HEK293 (cell line): ENCODE data around the gene DAAM2.

Source experiments
- BCL11A ChIP-seq: fragments of 450-650 bp; formaldehyde crosslinking; IDR thresholded peaks from 2 replicates; pipeline ENCODE4 v1.5.1; 2016; ENCODE audit warnings: low read depth, missing biosample characterization, missing genetic modification characterization
- CTCF ChIP-seq: fragments of 450-650 bp; formaldehyde crosslinking; IDR thresholded peaks from 2 replicates; pipeline ENCODE4 v1.5.1; 2016; ENCODE audit warnings: missing biosample characterization, missing genetic modification characterization
- GLI4 ChIP-seq: fragments of 450-650 bp; formaldehyde crosslinking; IDR thresholded peaks from 2 replicates; pipeline ENCODE4 v1.5.1; 2016; ENCODE audit warnings: missing biosample characterization, missing genetic modification characterization
- KLF9 ChIP-seq: fragments of 450-650 bp; formaldehyde crosslinking; IDR thresholded peaks from 2 replicates; pipeline ENCODE4 v1.5.1; 2016; ENCODE audit warnings: missing biosample characterization, missing genetic modification characterization, low read depth
- ZBTB1 ChIP-seq: fragments of 450-650 bp; formaldehyde crosslinking; IDR thresholded peaks from 2 replicates; pipeline ENCODE4 v1.5.1; 2016; ENCODE audit warnings: missing biosample characterization, missing genetic modification characterization
- ZEB2 ChIP-seq: fragments of 450-650 bp; formaldehyde crosslinking; IDR thresholded peaks from 2 replicates; pipeline ENCODE4 v1.5.1; 2016; ENCODE audit warnings: missing biosample characterization, missing genetic modification characterization
- ZNF114 ChIP-seq: fragments of 450-650 bp; formaldehyde crosslinking; IDR thresholded peaks from 2 replicates; pipeline ENCODE4 v1.5.0; 2017; ENCODE audit warnings: missing biosample characterization, missing genetic modification characterization
- ZNF184 ChIP-seq: fragments of 450-650 bp; IDR thresholded peaks from 2 replicates; pipeline ENCODE4 v1.5.1; 2018; ENCODE audit warnings: missing biosample characterization, mild to moderate bottlenecking, missing genetic modification characterization
- ZNF324 ChIP-seq: fragments of 450-650 bp; formaldehyde crosslinking; IDR thresholded peaks from 2 replicates; pipeline ENCODE4 v1.5.1; 2016; ENCODE audit warnings: missing biosample characterization, missing genetic modification characterization
- ZNF335 ChIP-seq: fragments of 450-650 bp; formaldehyde crosslinking; conservative IDR thresholded peaks from 2 replicates; pipeline ENCODE4 v1.5.1; 2016; ENCODE audit warnings: missing biosample characterization, missing genetic modification characterization
- TF ChIP-seq, protein P1 (sequence below): fragments of 450-650 bp; formaldehyde crosslinking; IDR thresholded peaks from 2 replicates; pipeline ENCODE4 v1.5.1; 2016; ENCODE audit warnings: missing biosample characterization, missing genetic modification characterization

DNA sequence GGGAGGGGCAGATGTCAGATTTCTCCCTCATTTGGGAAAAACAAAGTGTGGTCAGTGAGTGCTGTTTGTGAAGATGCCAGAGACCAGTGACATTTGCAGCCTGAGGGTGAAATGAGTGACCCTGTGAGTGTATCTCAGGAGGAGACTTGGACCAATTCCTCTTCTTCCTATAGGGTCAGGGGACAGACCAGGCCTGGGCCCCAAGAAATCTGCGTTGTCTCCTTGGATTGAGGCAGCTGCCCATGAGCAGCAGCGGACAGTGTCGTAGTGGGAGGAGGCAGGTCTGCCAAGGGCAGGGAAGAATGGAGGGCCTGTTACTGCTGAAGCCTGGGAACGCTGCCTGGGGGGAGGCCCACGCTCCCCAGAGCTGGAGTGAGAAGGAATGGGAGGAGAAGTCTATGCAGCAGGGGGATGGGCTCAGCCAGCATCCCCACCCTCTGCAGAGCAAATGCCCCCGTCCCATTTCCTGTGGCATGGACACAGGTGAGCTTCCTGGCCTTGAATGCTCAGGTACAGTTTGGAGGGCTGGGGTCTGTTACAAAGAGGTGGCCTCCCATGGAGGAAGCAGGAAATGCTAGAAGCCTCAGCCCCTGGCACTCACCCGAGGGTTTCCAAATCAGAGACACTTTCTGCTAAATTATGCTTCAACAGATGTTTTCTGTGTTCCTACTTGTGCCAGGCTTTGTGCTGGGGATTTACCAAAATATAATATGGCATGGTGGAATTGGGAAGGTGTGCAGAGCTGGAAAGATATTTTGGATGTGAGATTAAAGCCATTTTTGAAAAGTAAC, 29.8 kb downstream of the DAAM2 start:
- TF ChIP-seq, protein P1, sequence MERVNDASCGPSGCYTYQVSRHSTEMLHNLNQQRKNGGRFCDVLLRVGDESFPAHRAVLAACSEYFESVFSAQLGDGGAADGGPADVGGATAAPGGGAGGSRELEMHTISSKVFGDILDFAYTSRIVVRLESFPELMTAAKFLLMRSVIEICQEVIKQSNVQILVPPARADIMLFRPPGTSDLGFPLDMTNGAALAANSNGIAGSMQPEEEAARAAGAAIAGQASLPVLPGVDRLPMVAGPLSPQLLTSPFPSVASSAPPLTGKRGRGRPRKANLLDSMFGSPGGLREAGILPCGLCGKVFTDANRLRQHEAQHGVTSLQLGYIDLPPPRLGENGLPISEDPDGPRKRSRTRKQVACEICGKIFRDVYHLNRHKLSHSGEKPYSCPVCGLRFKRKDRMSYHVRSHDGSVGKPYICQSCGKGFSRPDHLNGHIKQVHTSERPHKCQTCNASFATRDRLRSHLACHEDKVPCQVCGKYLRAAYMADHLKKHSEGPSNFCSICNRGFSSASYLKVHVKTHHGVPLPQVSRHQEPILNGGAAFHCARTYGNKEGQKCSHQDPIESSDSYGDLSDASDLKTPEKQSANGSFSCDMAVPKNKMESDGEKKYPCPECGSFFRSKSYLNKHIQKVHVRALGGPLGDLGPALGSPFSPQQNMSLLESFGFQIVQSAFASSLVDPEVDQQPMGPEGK (tag by site-specific recombination), result no peak
- no peak for TF ChIP-seq ZNF335 (tag by site-specific recombination)
- TF ChIP-seq KLF9, result no peak
- TF ChIP-seq CTCF (tag by site-specific recombination), result no peak
- TF ChIP-seq GLI4 (tag by site-specific recombination), result no peak
- no peak for TF ChIP-seq ZEB2
- no peak for TF ChIP-seq ZBTB1
- no peak for TF ChIP-seq ZNF324 (tag by site-specific recombination)
- TF ChIP-seq BCL11A (tag by site-specific recombination), result no peak
- TF ChIP-seq ZNF114 (tag by site-specific recombination), result no peak
- TF ChIP-seq ZNF184, result no peak
